Keratinocyte (primary cell): ENCODE measurements around the gene MYH6. TPM values are rescaled to one million over a fixed set of nuclear protein-coding genes. Genes with fewer than 3 reads are reported as not detected.

ENCODE experiments used
- DNase-seq: peaks from one replicate; pipeline ENCODE4 v3.0.0-alpha.2; 2011; ENCODE audit warnings: low read depth, missing footprints, low spot score
- FAIRE-seq: peaks from 2 replicates; lab custom pipeline; 2011; peaks lifted over from hg19 to GRCh38; lab: Jason Lieb, UNC
- H2AFZ ChIP-seq: 2 replicates; pipeline ENCODE4 v1.6.0; 2012; ENCODE audit warnings: low read length, control low read depth, inconsistent platforms; ENCODE audit not compliant: control insufficient read depth
- H3K27ac ChIP-seq: 2 replicates; pipeline ENCODE4 v1.5.1; 2011; ENCODE audit warnings: low read length; ENCODE audit not compliant: control insufficient read depth, insufficient read depth
- H3K27me3 ChIP-seq: 3 replicates; pipeline ENCODE4 v1.6.0; 2011; ENCODE audit warnings: low read length; ENCODE audit not compliant: control insufficient read depth, insufficient read depth; ENCODE audit errors: extremely low read depth
- H3K36me3 ChIP-seq, 2 experiments: 2 replicates in 1 of 2; 3 replicates in 1 of 2; pipeline ENCODE4 v1.5.1; 2011; ENCODE audit warnings: low read length in 2 of 2, mild to moderate bottlenecking in 1 of 2; ENCODE audit not compliant: control insufficient read depth in 2 of 2, insufficient read depth in 2 of 2; ENCODE audit errors: extremely low read depth in 1 of 2
- H3K4me1 ChIP-seq: 3 replicates; pipeline ENCODE4 v1.5.1; 2011; ENCODE audit warnings: low read length; ENCODE audit not compliant: control insufficient read depth, insufficient read depth; ENCODE audit errors: extremely low read depth
- H3K4me2 ChIP-seq: 3 replicates; pipeline ENCODE4 v1.6.0; 2011; ENCODE audit warnings: low read depth, low read length; ENCODE audit not compliant: control insufficient read depth, insufficient read depth; ENCODE audit errors: extremely low read depth
- H3K4me3 ChIP-seq, 3 experiments: fragments of 200-600 bp in 1 of 3; sonication (generic) in 1 of 3; 2 replicates in 2 of 3; 3 replicates in 1 of 3; pipeline ENCODE4 v1.5.1; 2011 to 2016; ENCODE audit warnings: low read length in 3 of 3, mild to moderate bottlenecking in 3 of 3, control low read depth in 2 of 3, inconsistent platforms in 1 of 3, low read depth in 1 of 3, mixed read lengths in 1 of 3, mixed run types in 1 of 3, moderate library complexity in 1 of 3; ENCODE audit not compliant: control insufficient read depth in 2 of 3, insufficient read depth in 2 of 3; ENCODE audit errors: extremely low read depth in 1 of 3
- H3K79me2 ChIP-seq: 2 replicates; pipeline ENCODE4 v1.6.0; 2012; ENCODE audit warnings: low read length; ENCODE audit not compliant: control insufficient read depth, insufficient read depth
- H3K9ac ChIP-seq: 3 replicates; pipeline ENCODE4 v1.6.0; 2011; ENCODE audit warnings: low read length; ENCODE audit not compliant: control insufficient read depth, insufficient read depth; ENCODE audit errors: extremely low read depth
- H3K9me1 ChIP-seq: 3 replicates; pipeline ENCODE4 v1.6.0; 2011; ENCODE audit warnings: low read length; ENCODE audit not compliant: control insufficient read depth, insufficient read depth; ENCODE audit errors: extremely low read depth
- H3K9me3 ChIP-seq: 2 replicates; pipeline ENCODE4 v1.5.1; 2012; ENCODE audit warnings: low read depth, low read length; ENCODE audit not compliant: control insufficient read depth
- H4K20me1 ChIP-seq: 3 replicates; pipeline ENCODE4 v1.6.0; 2011; ENCODE audit warnings: low read length; ENCODE audit not compliant: control insufficient read depth, insufficient read depth; ENCODE audit errors: extremely low read depth
- CTCF ChIP-seq, 3 experiments: IDR thresholded peaks in 1 of 3; conservative IDR thresholded peaks in 1 of 3; optimal IDR thresholded peaks in 1 of 3; 2 replicates in 2 of 3; 3 replicates in 1 of 3; pipeline versions ENCODE3 to v1.5.1; 2011; ENCODE audit warnings: low read length in 3 of 3, mild to moderate bottlenecking in 3 of 3, moderate library complexity in 2 of 3, control low read depth in 1 of 3, inconsistent platforms in 1 of 3; ENCODE audit not compliant: insufficient read depth in 2 of 3; ENCODE audit errors: extremely low read depth in 1 of 3
- EZH2 ChIP-seq: IDR thresholded peaks from one replicate; pipeline ENCODE4 v1.6.1; 2012; ENCODE audit warnings: inconsistent platforms, mild to moderate bottlenecking, low read length, moderate library complexity
- dilution Hi-C: fragments of 300-500 bp; cut with MboI; formaldehyde crosslinking; loops from one replicate; pipeline ENCODE4 v1.7.0; 2020; ENCODE audit warnings: low sequenced_read_pairs; ENCODE audit not compliant: extremely low pct_ligation_motif_present
- polyA plus RNA-seq, 5 experiments: library from polyadenylated mRNA; depleted of rRNA in 3 of 5; stranded (reverse) in 3 of 5; stranded (forward) in 1 of 5; unstranded in 1 of 5; fragments of >200 nt; gene quantifications; 1 replicate in 1 of 5; 2 replicates in 3 of 5; 3 replicates in 1 of 5; pipeline versions ENCODE4 v1.2.1 to v1.2.3, GENCODE V29; 2011 to 2012; ENCODE audit warnings: missing spikeins in 2 of 5, low read depth in 1 of 5, low replicate concordance in 1 of 5

MYH6 gene
- polyA plus RNA-seq, 1 donor (not counting 4 experiments of a cell fraction or from before 2014, with no cell fraction given), result not detected

- no peaks in the 10 kb centered on the region for H4K20me1 ChIP-seq
- DNase-seq, result no peak
- H3K4me2 ChIP-seq, result no peak overlapping the region
- no peak overlapping the region for H3K9ac ChIP-seq
- H3K4me3 ChIP-seq, result no peak overlapping the region
- FAIRE-seq, result no peak
- H3K36me3 ChIP-seq, result peaks cover 0 to 2% of the 10 kb centered on the region in 2 experiments
- no peaks in the 10 kb centered on the region for H3K9me3 ChIP-seq
- peaks cover under 1% of the 10 kb centered on the region for H3K27me3 ChIP-seq
- no peaks in the 10 kb centered on the region for H3K4me1 ChIP-seq
- dilution Hi-C loops, result no loop called here
- H3K27ac ChIP-seq, result no peak overlapping the region
- no peak overlapping the region for H2AFZ ChIP-seq
- no peaks in the 10 kb centered on the region for H3K9me1 ChIP-seq
- TF ChIP-seq EZH2 (no peak), CTCF (optimal IDR thresholded peaks at IDR 0.05 in 1 of 3, IDR thresholded peaks at IDR 0.05 in 1 of 3, conservative IDR thresholded peaks at IDR 0.05 in 1 of 3; ENCODE audit: extremely low read depth in 1 of 3, insufficient read depth in 2 of 3, low read length in 3 of 3) (no peak)
- no peaks in the 10 kb centered on the region for H3K79me2 ChIP-seq
Observed at GRCh38 chr14:23358553-23359166, 49.4 kb downstream of the MYH6 start.

GRCh38 chr14:23358042-23358441 is 50.0 kb downstream of the MYH6 start:
- H4K20me1 ChIP-seq, result no peaks in the 10 kb centered on the region
- no peak overlapping the region for H3K4me3 ChIP-seq
- H3K4me2 ChIP-seq, result no peak overlapping the region
- no peak for DNase-seq
- no peak overlapping the region for H3K9ac ChIP-seq
- H3K4me1 ChIP-seq, result no peaks in the 10 kb centered on the region
- no peak overlapping the region for H2AFZ ChIP-seq
- peaks cover 6% of the 10 kb centered on the region for H3K27me3 ChIP-seq
- no peaks in the 10 kb centered on the region for H3K9me1 ChIP-seq
- dilution Hi-C loops, result no loop called here
- TF ChIP-seq CTCF (optimal IDR thresholded peaks at IDR 0.05 in 1 of 3, IDR thresholded peaks at IDR 0.05 in 1 of 3, conservative IDR thresholded peaks at IDR 0.05 in 1 of 3; ENCODE audit: extremely low read depth in 1 of 3, insufficient read depth in 2 of 3, low read length in 3 of 3) (no peak), EZH2 (no peak)
- FAIRE-seq, result no peak
- no peaks in the 10 kb centered on the region for H3K9me3 ChIP-seq
- H3K27ac ChIP-seq, result no peak overlapping the region
- H3K79me2 ChIP-seq, result no peaks in the 10 kb centered on the region
- peaks cover 0 to 2% of the 10 kb centered on the region in 2 experiments for H3K36me3 ChIP-seq
